ENCODE results near the gene STAG1. TPM values are rescaled to one million over a fixed set of nuclear protein-coding genes. Genes with fewer than 3 reads are reported as not detected.

The STAG1 gene
- total and polyA plus RNA-seq, 9 of the 15 experiments (the other 6 are each of a cell fraction or from before 2014, with no cell fraction given): 2.7 to 17.7 (median 8.8) TPM

GRCh38 chr3:136752422-136753325 lies 496 bp upstream of the STAG1 start (continued):
- TF ChIP-seq SOX6 (IDR thresholded peaks at IDR 0.05): peak; percentile 24; the same call in 1 of the 2 replicates
- peak; percentile 26; the same call in 1 of the 2 replicates for TF ChIP-seq FOSL1 (tag; conservative IDR thresholded peaks at IDR 0.05)
- TF ChIP-seq ATF7 (IDR thresholded peaks at IDR 0.05): peak; percentile 39; the same call in 1 of the 2 replicates
- no peak for TF ChIP-seq KHSRP (IDR thresholded peaks at IDR 0.05)
- no peak for TF ChIP-seq WHSC1 (IDR thresholded peaks at IDR 0.05; ENCODE audit: low read length)
- no peak for TF ChIP-seq NCOA2 (IDR thresholded peaks at IDR 0.05; ENCODE audit: partially characterized antibody in 2 of 2)
- 0 out of 2 replicates have a peak, but pooled peaks have one; percentile 1 for TF ChIP-seq MITF (IDR thresholded peaks at IDR 0.05)
- no peak for TF ChIP-seq THRA (IDR thresholded peaks at IDR 0.05)
- TF ChIP-seq E2F3 (CRISPR knock-in tag; IDR thresholded peaks at IDR 0.05): peak; percentile 91
- no peak for TF ChIP-seq NFIC (IDR thresholded peaks at IDR 0.05)
- no peak for TF ChIP-seq MCM2 (IDR thresholded peaks at IDR 0.05; ENCODE audit: low read depth)
- TF ChIP-seq CTCF (IDR thresholded peaks at IDR 0.05 in 2 of 3, conservative IDR thresholded peaks at IDR 0.05 in 1 of 3; ENCODE audit: insufficient read depth in 2 of 3, low read depth in 1 of 3, low read length in 3 of 3): peak in 2 of 3 experiments; percentile 25 to 41; a peak in 3 of 6 replicates
- TF ChIP-seq ETS1 (conservative IDR thresholded peaks at IDR 0.05; ENCODE audit: control insufficient read depth, low read depth, low read length): peak; percentile 34; the same call in 1 of the 2 replicates
- no peak for TF ChIP-seq ZNF143 (CRISPR knock-in tag; IDR thresholded peaks at IDR 0.05)
- TF ChIP-seq TARDBP (IDR thresholded peaks at IDR 0.05): no peak
- TF ChIP-seq TAL1 (IDR thresholded peaks at IDR 0.05): no peak
- TF ChIP-seq RBM22 (IDR thresholded peaks at IDR 0.05; ENCODE audit: low read depth, low read length, poor library complexity, severe bottlenecking): peak; percentile 34
- no peak for TF ChIP-seq NCOA1 (IDR thresholded peaks at IDR 0.05; ENCODE audit: low read depth)
- TF ChIP-seq ZBTB2 (IDR thresholded peaks at IDR 0.05): no peak

Measured in K562 (cell line).